Thoracic aorta (tissue), 2 donors: Measurements from ENCODE around the gene GYG2. TPM values are rescaled to one million over a fixed set of nuclear protein-coding genes. Genes with fewer than 3 reads are reported as not detected.
"Not testable (repeated sequence)": the region's sequence is repeated elsewhere in the genome, so short reads cannot be mapped to it uniquely, and the experiment has no call there.

Source experiments
- ATAC-seq: fragments of 150-250 bp; one replicate; pipeline ENCODE4 v1.8.0; 2017; ENCODE audit warnings: low read depth; ENCODE audit not compliant: insufficient number of reproducible peaks, low FRiP score
- DNase-seq: peaks from one replicate; pipeline ENCODE4 v3.0.0-alpha.2; 2020; ENCODE audit warnings: low spot score
- H3K27ac ChIP-seq, 2 donors: fragments of 200-600 bp; sonication (generic); 1 replicate in 1 of 2; 2 replicates in 1 of 2; pipeline ENCODE4 v1.5.1; 2016; ENCODE audit warnings: mild to moderate bottlenecking in 2 of 2, moderate library complexity in 2 of 2
- H3K27me3 ChIP-seq: fragments of 200-600 bp; sonication (generic); replicated peaks from 2 replicates; pipeline ENCODE4 v1.6.0; 2016; ENCODE audit warnings: mild to moderate bottlenecking; ENCODE audit not compliant: insufficient read depth
- H3K36me3 ChIP-seq: fragments of 200-600 bp; sonication (generic); one replicate; pipeline ENCODE4 v1.5.1; 2016
- H3K4me1 ChIP-seq, 2 donors: fragments of 200-600 bp; sonication (generic); 1 replicate in 1 of 2; 2 replicates in 1 of 2; pipeline versions ENCODE4 v1.5.1 to v1.6.0; 2016; ENCODE audit warnings: low read depth in 2 of 2, mild to moderate bottlenecking in 1 of 2; ENCODE audit not compliant: control insufficient read depth in 1 of 2
- H3K4me3 ChIP-seq: fragments of 200-600 bp; sonication (generic); 2 replicates; pipeline ENCODE4 v1.5.1; 2016; ENCODE audit warnings: mild to moderate bottlenecking
- H3K9me3 ChIP-seq: fragments of 200-600 bp; sonication (generic); 2 replicates; pipeline ENCODE4 v1.5.1; 2016
- total RNA-seq, 2 donors: library from RNA; depleted of rRNA; stranded (reverse); fragments of >200 nt; gene quantifications; one replicate each; pipeline versions ENCODE4 v1.1.0 to v1.2.3, GENCODE V29; 2016
- TF ChIP-seq, protein P1 (sequence below): fragments of 200-600 bp; sonication (generic); IDR thresholded peaks from one replicate; pipeline ENCODE4 v1.5.1; 2019; ENCODE audit warnings: antibody characterized with exemption

Gene GYG2
- total RNA-seq, 2 donors from 2014 or later: 0.41 to 1.5 TPM

DNA sequence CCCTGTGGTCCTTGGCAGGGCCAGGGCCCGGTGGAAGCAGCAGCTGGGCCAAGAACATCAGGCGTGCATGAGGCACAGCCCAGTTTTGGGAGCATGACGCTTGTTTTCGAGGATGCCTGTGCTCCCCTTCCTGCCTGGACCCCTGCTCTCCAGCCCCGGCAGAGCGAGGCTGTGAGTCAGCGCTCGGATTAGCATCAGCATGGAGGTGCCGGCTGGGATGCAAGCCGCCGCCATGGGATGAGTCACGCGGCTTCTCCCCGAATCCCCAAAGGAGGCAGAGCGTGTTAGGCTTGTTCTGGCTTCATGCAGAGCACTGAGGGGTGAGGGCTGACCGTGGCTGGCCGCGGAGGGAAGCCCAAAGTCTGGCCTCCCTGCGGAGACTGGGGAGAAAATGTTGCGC, 23.9 kb upstream of the GYG2 start:
- H3K27me3 ChIP-seq, H3K4me1 ChIP-seq, H3K36me3 ChIP-seq, H3K9me3 ChIP-seq: not testable (repeated sequence)
- Histone ChIP-seq H3K27ac (peak overlapping the region; percentile 68 to 79), H3K4me3 (peak overlapping the region; percentile 25)
- DNase-seq: peak; percentile 18
- ATAC-seq: peak; percentile 79

DNA sequence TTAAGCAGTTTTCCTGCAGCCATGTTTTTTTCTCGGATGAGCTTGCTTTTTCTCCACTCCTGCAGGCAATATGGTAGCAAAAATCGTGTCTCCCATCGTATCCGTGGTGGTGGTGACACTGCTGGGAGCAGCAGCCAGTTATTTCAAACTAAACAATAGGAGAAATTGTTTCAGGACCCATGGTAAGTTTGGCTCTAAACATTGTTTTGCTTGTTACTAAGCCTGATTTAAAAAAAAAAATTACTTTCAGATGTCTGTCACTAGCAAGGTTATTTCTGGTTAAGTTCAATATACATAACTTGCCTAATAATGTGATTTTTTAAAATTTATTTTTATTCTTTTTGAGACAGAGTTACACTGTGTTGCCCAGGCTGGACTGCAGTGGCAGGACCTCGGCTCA, 17.5 kb upstream of the GYG2 start:
- H3K4me3 ChIP-seq: no peak overlapping the region
- H3K27ac ChIP-seq: no peak overlapping the region
- H3K4me1 ChIP-seq: no peaks in the 10 kb centered on the region
- H3K36me3 ChIP-seq: no peaks in the 10 kb centered on the region
- no peaks in the 10 kb centered on the region for H3K9me3 ChIP-seq
- TF ChIP-seq, protein P1, sequence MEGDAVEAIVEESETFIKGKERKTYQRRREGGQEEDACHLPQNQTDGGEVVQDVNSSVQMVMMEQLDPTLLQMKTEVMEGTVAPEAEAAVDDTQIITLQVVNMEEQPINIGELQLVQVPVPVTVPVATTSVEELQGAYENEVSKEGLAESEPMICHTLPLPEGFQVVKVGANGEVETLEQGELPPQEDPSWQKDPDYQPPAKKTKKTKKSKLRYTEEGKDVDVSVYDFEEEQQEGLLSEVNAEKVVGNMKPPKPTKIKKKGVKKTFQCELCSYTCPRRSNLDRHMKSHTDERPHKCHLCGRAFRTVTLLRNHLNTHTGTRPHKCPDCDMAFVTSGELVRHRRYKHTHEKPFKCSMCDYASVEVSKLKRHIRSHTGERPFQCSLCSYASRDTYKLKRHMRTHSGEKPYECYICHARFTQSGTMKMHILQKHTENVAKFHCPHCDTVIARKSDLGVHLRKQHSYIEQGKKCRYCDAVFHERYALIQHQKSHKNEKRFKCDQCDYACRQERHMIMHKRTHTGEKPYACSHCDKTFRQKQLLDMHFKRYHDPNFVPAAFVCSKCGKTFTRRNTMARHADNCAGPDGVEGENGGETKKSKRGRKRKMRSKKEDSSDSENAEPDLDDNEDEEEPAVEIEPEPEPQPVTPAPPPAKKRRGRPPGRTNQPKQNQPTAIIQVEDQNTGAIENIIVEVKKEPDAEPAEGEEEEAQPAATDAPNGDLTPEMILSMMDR: no peak
- DNase-seq (no peak), ATAC-seq (no peak)
- no peaks in the 10 kb centered on the region for H3K27me3 ChIP-seq

DNA sequence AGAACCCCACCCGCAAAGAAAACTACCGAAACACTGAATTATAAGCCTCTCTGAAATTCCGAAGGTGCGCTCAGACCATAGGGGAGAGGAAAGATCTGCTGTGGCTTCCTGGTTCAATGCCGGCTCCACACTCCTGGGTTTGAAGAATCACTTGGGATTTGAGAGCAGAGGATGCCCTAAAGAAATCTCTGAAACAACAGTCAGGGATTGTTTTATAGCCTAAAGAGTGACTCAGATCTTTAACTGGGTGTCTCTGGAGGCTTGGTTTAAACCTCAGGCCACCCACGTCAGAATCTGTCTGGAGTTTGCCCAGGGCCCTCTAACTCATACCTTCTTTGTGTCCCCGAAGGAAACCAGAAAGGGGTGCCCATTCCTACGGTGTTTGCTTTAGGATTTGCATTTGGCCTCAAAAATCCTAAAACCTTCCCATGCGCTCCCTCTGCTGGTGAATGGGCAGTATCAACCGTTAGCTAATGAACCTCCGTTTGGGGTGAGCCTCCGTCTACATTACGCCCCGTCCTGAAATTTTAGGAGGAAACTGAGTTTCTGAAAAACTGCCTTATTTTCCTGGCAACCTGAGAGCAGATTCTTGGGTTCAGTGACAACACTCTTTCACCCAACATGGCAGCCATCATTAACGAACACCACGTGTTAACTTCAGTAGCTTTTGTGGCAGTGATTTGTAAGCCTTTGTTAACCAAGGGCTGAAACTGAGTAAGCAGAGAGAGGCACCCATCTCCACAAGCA, 16.4 kb upstream of the GYG2 start:
- H3K9me3 ChIP-seq, H3K27me3 ChIP-seq, H3K4me1 ChIP-seq, H3K27ac ChIP-seq, H3K36me3 ChIP-seq, DNase-seq: not testable (repeated sequence)
- ATAC-seq: peak; percentile 50
- H3K4me3 ChIP-seq: peak overlapping the region; percentile 47

DNA sequence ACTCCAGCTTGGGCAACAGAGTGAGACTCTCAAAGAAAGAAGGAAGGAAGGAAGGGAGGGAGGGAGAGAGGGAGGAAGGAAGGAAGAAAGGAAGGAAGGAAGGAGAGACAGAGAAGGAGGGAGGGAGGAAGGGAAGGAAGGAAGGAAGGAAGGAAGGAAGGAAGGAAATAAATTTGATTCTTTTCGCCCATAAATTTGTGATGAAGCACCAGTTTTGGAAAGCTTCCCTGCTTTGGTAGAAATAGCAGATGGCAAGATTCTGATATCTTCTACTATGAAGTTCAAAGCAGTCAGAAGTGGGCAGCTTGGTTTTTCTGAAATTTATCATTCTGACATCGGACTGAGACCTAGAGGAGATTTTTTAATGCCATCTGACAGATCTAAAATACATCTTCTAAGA, 11.7 kb upstream of the GYG2 start:
- TF ChIP-seq, protein P1: no peak
- no peaks in the 10 kb centered on the region for H3K36me3 ChIP-seq
- ATAC-seq: no peak
- H3K9me3 ChIP-seq: no peaks in the 10 kb centered on the region
- no peak for DNase-seq
- H3K4me3 ChIP-seq: no peak overlapping the region
- H3K4me1 ChIP-seq: no peaks in the 10 kb centered on the region
- H3K27ac ChIP-seq: no peak overlapping the region
- no peaks in the 10 kb centered on the region for H3K27me3 ChIP-seq

DNA sequence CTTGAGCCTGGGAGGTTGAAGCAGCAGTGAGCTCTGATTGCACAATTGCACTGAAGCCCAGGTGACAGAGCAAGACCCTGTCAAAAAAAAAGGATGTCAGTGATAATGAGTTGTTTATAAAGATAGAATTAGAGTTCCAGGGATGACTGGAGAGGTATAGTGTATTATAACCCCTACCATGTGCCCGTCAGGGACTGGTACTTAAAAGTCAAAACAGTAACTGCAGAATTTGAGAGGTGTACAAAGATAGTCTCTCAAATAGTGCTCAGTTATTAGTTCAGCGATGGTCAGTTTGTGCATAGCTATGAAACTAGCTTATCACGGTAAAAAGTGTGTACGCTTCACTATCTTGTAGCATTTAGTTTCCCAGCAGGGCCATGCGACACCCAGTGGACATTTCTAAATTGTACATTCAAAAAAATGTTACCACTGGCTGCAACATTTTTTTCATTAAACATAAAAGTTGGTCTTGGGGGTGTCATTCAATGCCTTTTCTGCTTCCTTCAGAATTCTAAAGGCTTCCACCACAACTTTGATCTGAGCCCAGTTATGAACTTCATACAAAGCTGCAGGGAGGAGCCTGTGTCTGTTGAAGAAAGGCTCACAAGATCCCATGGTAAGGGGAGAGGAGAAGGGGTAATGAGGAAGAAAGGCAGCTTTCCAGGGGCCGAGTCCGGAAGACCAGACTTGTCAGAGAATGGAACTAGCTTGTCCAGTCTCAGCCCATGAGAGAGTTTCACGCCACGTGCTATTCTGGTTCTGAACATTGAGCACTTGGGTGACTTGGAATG, 9.2 kb upstream of the GYG2 start:
- Histone ChIP-seq H3K4me3 (no peak overlapping the region), H3K36me3 (no peaks in the 10 kb centered on the region), H3K4me1 (no peaks in the 10 kb centered on the region), H3K27ac (no peak overlapping the region), H3K9me3 (no peaks in the 10 kb centered on the region), H3K27me3 (no peaks in the 10 kb centered on the region)
- ATAC-seq: no peak
- TF ChIP-seq, protein P1: peak; percentile 25
- DNase-seq: no peak

DNA sequence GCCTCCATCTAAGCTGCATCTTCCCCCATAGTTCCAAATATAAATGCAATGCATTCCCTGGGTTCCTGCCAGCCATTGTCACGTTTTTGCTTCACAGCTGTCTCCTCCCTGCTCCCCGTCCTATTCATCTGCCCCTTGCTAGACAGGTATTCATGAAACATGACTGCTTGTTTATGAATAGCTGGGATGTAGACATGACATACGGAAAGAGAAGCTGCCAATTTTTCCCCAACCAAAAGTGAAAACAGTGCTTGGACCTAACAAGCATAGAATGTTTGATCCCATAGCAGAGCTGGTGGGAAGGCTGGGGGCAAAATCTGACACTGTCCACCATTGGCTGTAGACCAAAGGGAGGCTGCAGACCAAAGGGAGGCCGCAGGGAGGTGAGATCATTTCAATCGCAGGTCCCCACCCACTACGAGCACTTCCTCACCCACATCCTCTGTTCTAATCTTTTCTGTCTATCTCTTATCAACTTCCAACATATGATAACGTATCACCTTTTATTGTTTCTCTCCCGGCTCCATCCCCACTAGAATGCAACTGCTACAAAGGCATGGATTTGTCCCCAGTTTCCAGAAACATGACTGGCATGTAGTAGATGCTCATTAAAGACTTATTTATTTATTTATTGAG, 8.5 kb upstream of the GYG2 start:
- no peak for DNase-seq
- no peaks in the 10 kb centered on the region for H3K36me3 ChIP-seq
- no peak for ATAC-seq
- no peak overlapping the region for H3K27ac ChIP-seq
- H3K4me3 ChIP-seq: no peak overlapping the region
- H3K27me3 ChIP-seq: no peaks in the 10 kb centered on the region
- TF ChIP-seq, protein P1: no peak
- no peaks in the 10 kb centered on the region for H3K4me1 ChIP-seq
- no peaks in the 10 kb centered on the region for H3K9me3 ChIP-seq
